Peyer's patch (tissue), 4 donors: ENCODE results near the gene GJA3.

Experiments
- CTCF ChIP-seq, 6 experiments: fragments of 450-650 bp in 4 of 6; fragments of 200-600 bp in 2 of 6; sonication (generic) in 1 of 6; IDR thresholded peaks; one replicate each; pipeline ENCODE4 v1.5.1; 2017 to 2019; ENCODE audit warnings: antibody characterized with exemption in 6 of 6, mild to moderate bottlenecking in 3 of 6, moderate library complexity in 1 of 6
- POLR2A ChIP-seq, 2 donors: fragments of 450-650 bp; IDR thresholded peaks; one replicate each; pipeline ENCODE4 v1.5.1; 2017; ENCODE audit warnings: antibody characterized with exemption in 2 of 2, mild to moderate bottlenecking in 2 of 2, moderate library complexity in 2 of 2

GRCh38 chr13:20168396-20168795, 7.5 kb upstream of the GJA3 start:
- no peak for TF ChIP-seq CTCF (IDR thresholded peaks at IDR 0.05)
- TF ChIP-seq POLR2A (IDR thresholded peaks at IDR 0.05), result no peak
